DOHH2 (cell line): ENCODE results near the gene TMEM72.

Experiments used
- EZH2phosphoT487 ChIP-seq: fragments of 200-600 bp; sonication (generic); IDR thresholded peaks from 2 replicates; pipeline ENCODE4 v1.6.1; 2017; ENCODE audit warnings: borderline replicate concordance, mild to moderate bottlenecking, antibody characterized with exemption, low read length, moderate library complexity, mixed read lengths
- TF ChIP-seq, protein P1 (sequence below): fragments of 200-600 bp; sonication (generic); IDR thresholded peaks from one replicate; pipeline ENCODE4 v1.5.1; 2014; ENCODE audit warnings: antibody characterized with exemption, mild to moderate bottlenecking, low read depth, low read length; ENCODE audit not compliant: poor library complexity, severe bottlenecking

DNA sequence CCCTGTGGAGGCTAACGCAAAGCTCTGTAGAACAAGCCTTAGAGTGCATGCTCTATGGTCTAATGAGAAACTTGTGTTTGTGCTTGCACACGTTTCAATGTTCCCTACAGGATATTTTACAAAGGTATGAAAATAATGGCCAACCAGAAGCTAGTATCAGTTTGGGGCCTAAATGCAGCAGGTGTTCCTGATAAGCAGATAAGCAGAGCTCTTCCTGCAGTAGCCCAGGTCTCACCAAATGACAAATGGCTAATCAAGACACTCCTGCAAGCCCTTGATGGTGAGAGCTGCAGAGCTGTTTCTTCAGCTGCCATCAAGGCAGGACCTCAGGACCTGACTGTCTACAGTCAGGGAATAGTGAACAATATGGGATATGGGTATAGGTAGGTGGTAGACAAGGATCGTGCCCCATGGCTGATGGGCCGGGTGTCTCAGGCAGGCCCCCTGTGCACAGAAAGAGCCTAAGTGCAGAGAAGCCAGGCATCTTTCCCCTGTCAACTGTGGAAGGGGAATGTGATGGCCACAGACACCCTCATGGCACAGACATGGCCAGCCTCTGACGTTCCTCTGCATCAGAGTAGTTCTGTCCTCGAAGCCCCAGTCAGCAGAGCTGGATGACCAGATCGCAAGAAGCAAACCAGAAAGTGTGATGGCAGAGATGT is 25.3 kb downstream of the TMEM72 start:
- TF ChIP-seq, protein P1, sequence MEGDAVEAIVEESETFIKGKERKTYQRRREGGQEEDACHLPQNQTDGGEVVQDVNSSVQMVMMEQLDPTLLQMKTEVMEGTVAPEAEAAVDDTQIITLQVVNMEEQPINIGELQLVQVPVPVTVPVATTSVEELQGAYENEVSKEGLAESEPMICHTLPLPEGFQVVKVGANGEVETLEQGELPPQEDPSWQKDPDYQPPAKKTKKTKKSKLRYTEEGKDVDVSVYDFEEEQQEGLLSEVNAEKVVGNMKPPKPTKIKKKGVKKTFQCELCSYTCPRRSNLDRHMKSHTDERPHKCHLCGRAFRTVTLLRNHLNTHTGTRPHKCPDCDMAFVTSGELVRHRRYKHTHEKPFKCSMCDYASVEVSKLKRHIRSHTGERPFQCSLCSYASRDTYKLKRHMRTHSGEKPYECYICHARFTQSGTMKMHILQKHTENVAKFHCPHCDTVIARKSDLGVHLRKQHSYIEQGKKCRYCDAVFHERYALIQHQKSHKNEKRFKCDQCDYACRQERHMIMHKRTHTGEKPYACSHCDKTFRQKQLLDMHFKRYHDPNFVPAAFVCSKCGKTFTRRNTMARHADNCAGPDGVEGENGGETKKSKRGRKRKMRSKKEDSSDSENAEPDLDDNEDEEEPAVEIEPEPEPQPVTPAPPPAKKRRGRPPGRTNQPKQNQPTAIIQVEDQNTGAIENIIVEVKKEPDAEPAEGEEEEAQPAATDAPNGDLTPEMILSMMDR = no peak
- TF ChIP-seq EZH2phosphoT487 = no peak
